Effector memory CD4-positive, alpha-beta T cell (primary cell): Measurements from ENCODE around the gene EEF1A1.
"Not testable (repeated sequence)": the region's sequence is repeated elsewhere in the genome, so short reads cannot be mapped to it uniquely, and the experiment has no call there.

Experiments
- DNase-seq, 3 donors: peaks; one replicate each; pipeline ENCODE4 v3.0.0-alpha.2; 2020
- H3K27ac ChIP-seq: 2 replicates; pipeline ENCODE4 v1.7.0; 2013; ENCODE audit warnings: mild to moderate bottlenecking, low read length, moderate library complexity; ENCODE audit not compliant: insufficient read depth, poor library complexity, severe bottlenecking
- H3K27me3 ChIP-seq: replicated peaks from 2 replicates; pipeline ENCODE4 v1.7.0; 2013; ENCODE audit warnings: mild to moderate bottlenecking, low read length; ENCODE audit not compliant: insufficient read depth, control insufficient read depth, poor library complexity, severe bottlenecking
- H3K36me3 ChIP-seq: 2 replicates; pipeline ENCODE4 v1.7.0; 2013; ENCODE audit warnings: mild to moderate bottlenecking, low read length, moderate library complexity; ENCODE audit not compliant: control insufficient read depth, insufficient read depth
- H3K4me1 ChIP-seq: 2 replicates; pipeline ENCODE4 v1.7.0; 2013; ENCODE audit warnings: low read length, mild to moderate bottlenecking; ENCODE audit not compliant: control insufficient read depth, insufficient read depth, poor library complexity, severe bottlenecking
- H3K4me3 ChIP-seq: 2 replicates; pipeline ENCODE4 v1.7.0; 2013; ENCODE audit warnings: low read length, low read depth, mild to moderate bottlenecking; ENCODE audit not compliant: insufficient read depth, poor library complexity, severe bottlenecking
- H3K9me3 ChIP-seq: 2 replicates; pipeline ENCODE4 v1.7.0; 2013; ENCODE audit warnings: mild to moderate bottlenecking, low read length, moderate library complexity; ENCODE audit not compliant: control insufficient read depth

The EEF1A1 gene

DNA sequence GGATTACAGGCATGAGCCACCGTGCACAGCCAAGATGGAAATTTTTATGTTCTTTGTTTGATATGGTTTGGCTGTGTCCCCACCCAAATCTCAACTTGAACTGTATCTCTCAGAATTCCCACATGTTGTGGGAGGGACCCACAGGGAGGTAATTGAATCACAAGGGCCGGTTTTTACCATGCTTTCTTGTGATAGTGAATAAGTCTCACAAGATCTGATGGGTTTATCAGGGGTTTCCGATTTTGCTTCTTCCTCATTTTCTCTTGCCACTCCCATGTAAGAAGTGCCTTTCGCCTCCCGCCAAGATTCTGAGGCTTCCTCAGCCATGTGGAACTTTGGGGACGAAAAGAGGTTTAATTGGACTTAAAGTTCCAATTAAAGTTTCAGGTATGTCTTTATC lies 14.6 kb downstream of the EEF1A1 start:
- Histone ChIP-seq H3K36me3 (peaks cover 16% of the 10 kb centered on the region), H3K9me3 (no peaks in the 10 kb centered on the region), H3K27ac (no peak overlapping the region), H3K4me3 (no peak overlapping the region), H3K4me1 (no peaks in the 10 kb centered on the region), H3K27me3 (no peaks in the 10 kb centered on the region)
- DNase-seq, result no peak

DNA sequence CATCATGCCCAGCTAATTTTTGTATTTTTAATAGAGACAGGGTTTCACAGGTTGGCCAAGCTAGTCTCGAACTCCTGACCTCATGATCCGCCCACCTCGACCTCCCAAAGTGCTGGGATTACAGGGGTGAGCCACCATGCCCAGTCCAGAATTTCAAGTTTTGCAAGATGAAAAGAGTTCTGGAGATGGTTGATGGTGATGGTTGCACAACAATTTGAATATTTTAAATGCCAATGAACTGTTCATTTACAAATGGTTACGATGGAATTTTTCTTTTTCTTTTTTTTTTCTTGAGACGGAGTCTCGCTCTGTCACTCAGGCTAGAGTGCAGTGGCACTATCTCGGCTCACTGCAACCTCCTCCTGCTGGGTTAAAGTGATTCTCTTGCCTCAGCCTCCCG lies 15.1 kb downstream of the EEF1A1 start:
- H3K36me3 ChIP-seq, result peaks cover 21% of the 10 kb centered on the region
- not testable (repeated sequence) for H3K27me3 ChIP-seq, H3K4me1 ChIP-seq, H3K27ac ChIP-seq, H3K9me3 ChIP-seq, DNase-seq, H3K4me3 ChIP-seq

DNA sequence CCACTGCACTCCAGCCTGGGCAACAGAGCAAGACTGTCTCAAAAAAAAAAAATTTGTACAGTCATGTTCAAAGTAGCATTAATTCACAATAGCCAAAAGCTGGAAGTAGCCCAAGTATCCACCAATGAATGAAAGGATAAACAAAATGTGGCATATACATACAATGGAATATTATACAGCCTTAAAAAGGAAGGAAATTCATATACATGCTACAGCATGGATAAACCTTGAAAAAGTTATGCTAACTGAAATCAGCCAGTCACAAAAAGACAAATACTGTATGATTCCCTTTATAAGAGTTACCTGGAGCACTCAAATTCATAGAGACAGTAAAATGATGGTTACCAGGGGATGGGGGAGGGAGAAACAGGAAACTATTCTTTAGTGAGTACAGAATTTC lies 15.7 kb downstream of the EEF1A1 start:
- no peak overlapping the region for H3K27ac ChIP-seq
- no peaks in the 10 kb centered on the region for H3K27me3 ChIP-seq
- H3K9me3 ChIP-seq, result no peaks in the 10 kb centered on the region
- peaks cover 27% of the 10 kb centered on the region for H3K36me3 ChIP-seq
- no peak overlapping the region for H3K4me3 ChIP-seq
- H3K4me1 ChIP-seq, result no peaks in the 10 kb centered on the region
- no peak for DNase-seq

DNA sequence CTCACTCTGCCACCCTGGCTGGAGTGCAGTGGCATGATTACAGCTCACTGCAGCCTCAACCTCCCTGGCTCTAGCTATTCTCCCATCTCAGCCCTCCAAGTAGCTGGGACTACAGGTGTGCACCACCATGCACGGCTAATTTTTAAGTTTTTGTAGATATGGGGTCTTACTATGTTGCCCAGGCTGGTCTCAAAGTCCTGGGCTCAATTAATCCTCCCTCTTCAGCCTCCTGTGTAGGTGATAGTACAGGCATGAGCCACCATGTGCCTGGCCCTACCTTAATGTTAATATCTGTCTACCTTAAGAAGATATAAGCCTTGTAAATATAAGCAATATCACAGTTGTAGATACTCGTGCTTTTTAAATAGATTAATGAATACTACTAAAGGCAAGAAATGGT lies 16.7 kb downstream of the EEF1A1 start:
- no peaks in the 10 kb centered on the region for H3K9me3 ChIP-seq
- no peak for DNase-seq
- peaks cover 36% of the 10 kb centered on the region for H3K36me3 ChIP-seq
- no peak overlapping the region for H3K27ac ChIP-seq
- H3K4me1 ChIP-seq, result no peaks in the 10 kb centered on the region
- H3K27me3 ChIP-seq, result no peaks in the 10 kb centered on the region
- H3K4me3 ChIP-seq, result no peak overlapping the region

DNA sequence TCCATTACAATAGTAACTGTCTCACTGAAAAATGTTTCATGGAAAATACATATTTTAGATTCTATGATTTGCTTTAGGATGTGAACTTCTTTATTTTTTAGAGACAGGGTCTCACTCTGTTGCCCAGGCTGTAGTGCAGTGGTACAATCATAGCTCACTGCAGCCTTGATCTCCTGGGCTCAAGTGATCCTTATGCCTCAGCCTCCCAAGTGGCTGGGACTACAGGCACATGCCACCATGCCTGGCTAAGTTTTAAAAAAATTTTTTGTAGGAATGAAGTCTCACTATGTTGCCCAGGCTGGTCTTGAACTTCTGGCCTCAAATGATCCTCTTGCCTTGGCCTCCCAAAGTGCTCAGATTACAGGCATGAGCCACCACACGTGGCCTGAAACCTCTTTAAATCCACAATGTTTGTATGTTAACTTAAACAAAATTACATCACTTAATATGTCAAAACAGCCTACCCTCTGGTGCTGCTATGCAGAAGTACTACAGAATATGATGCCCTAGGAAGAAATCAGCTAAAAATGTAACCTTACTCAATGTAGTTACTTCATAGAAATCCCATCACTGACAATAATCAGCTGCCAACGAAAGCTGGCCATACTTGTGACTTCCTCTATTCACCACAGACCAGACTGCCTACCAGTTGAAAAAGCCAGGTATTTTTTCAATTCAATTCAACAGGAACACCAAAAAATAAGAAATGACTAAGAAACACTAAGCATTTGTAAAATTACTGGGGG lies 17.6 kb downstream of the EEF1A1 start:
- H3K4me1 ChIP-seq, result no peaks in the 10 kb centered on the region
- peaks cover 46% of the 10 kb centered on the region for H3K36me3 ChIP-seq
- H3K27me3 ChIP-seq, result no peaks in the 10 kb centered on the region
- H3K9me3 ChIP-seq, result no peaks in the 10 kb centered on the region
- DNase-seq, result no peak
- no peak overlapping the region for H3K4me3 ChIP-seq
- H3K27ac ChIP-seq, result no peak overlapping the region

DNA sequence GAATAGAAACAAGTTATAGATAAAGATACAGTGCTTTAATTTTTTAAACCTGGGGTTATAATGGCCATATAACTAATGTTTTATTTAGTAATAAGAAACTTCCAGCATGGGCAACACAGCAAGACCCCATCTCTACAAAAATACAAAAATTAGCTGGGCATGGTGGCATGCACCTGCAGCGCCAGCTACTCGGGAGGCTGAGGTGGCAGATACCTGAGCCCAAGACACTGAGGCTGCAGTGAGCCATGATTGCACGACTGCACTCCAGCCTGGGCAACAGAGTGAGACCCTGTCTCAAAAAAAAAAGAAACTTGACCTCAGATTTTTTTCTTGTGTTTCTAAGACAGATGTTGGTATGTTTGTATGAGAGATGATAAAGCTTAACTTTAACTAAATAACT lies 22.9 kb downstream of the EEF1A1 start:
- Histone ChIP-seq H3K4me3 (no peak overlapping the region), H3K4me1 (no peaks in the 10 kb centered on the region), H3K9me3 (no peaks in the 10 kb centered on the region), H3K36me3 (peaks cover 68% of the 10 kb centered on the region), H3K27me3 (no peaks in the 10 kb centered on the region), H3K27ac (no peak overlapping the region)
- DNase-seq, result no peak

DNA sequence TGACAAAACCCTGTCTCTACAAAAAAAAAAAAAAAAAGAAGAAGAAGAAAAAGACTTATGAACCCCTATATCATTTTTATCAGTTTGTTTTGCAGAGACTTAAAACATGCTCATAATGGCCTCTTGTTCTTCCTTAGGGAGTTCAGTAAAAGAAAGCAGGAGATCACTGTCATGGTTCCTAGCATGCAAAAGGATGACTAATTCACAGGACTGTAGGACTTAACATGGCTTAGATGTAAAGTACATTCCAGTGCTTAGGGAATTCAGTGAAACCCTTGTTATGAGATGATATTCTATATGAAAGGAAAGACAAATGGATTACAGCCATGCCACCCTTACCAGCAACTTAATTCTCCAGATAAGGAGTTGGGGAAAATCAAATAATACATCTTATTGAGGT lies 29.5 kb downstream of the EEF1A1 start:
- no peaks in the 10 kb centered on the region for H3K9me3 ChIP-seq
- peaks cover 59% of the 10 kb centered on the region for H3K36me3 ChIP-seq
- no peak overlapping the region for H3K4me3 ChIP-seq
- no peaks in the 10 kb centered on the region for H3K27me3 ChIP-seq
- DNase-seq, result no peak
- no peaks in the 10 kb centered on the region for H3K4me1 ChIP-seq
- no peak overlapping the region for H3K27ac ChIP-seq

DNA sequence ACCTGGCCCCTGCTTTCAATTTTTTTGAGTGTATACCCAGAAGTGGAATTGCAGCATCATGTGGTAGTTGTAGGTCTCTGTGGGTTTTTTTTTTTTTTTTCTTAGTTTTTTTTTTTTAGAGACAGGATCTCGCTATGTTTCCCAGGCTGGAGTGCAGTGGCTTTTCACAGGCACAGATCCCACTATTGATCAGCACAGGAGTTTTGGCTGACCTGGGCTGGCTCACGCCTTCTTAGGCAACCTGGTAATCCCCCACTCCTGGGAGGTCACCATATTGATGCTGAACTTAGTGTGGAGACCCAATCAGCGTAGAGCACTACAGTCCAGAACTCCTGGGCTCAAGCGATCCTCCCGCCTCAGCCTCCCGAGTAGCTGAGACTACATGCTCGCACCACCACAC lies 33.4 kb downstream of the EEF1A1 start:
- H3K4me1 ChIP-seq, result no peaks in the 10 kb centered on the region
- H3K36me3 ChIP-seq, result peaks cover 56% of the 10 kb centered on the region
- no peaks in the 10 kb centered on the region for H3K9me3 ChIP-seq
- H3K4me3 ChIP-seq, result no peak overlapping the region
- DNase-seq, result no peak
- no peak overlapping the region for H3K27ac ChIP-seq
- H3K27me3 ChIP-seq, result no peaks in the 10 kb centered on the region

DNA sequence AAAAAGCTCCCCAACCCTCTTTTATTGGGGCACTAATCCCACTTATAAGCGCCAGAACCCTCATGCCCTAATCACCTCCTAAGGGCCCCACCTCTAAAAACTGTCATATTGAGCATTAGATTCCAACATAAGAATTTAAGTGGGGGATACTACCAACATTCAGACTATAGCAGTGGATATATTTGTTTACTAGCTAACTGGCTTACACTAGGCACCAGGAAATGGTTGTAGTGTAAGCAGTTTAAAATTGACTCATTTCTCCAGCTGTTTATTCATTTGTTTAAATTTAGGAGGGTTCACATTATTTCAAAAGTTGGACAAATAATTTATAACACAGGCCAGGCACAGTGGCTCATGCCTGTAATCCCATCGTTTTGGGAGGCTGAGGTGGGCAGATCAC lies 36.4 kb downstream of the EEF1A1 start:
- H3K36me3 ChIP-seq, result peaks cover 71% of the 10 kb centered on the region
- H3K27me3 ChIP-seq, result no peaks in the 10 kb centered on the region
- no peak overlapping the region for H3K4me3 ChIP-seq
- DNase-seq, result no peak
- no peaks in the 10 kb centered on the region for H3K4me1 ChIP-seq
- no peak overlapping the region for H3K27ac ChIP-seq
- H3K9me3 ChIP-seq, result no peaks in the 10 kb centered on the region

DNA sequence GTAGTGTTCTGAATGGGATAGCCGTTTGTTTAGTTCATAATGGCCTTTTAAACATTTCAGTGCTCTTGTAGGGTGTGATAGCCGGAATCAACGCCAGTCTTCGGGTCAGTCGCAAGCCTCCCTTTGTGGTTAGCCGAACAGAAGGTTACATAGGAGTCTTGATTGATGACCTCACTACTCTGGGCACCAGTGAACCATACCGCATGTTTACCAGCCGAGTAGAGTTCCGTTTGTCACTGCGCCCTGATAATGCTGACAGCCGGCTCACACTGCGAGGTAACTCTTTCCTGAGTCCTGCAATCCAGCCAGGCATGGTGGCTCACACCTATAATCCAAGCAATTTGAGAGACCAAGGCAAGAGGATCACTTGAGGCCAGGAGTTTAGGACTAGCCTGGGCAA lies 38.9 kb downstream of the EEF1A1 start:
- Histone ChIP-seq H3K27me3 (no peaks in the 10 kb centered on the region), H3K4me1 (no peaks in the 10 kb centered on the region), H3K36me3 (peaks cover 61% of the 10 kb centered on the region), H3K9me3 (no peaks in the 10 kb centered on the region), H3K4me3 (no peak overlapping the region), H3K27ac (no peak overlapping the region)
- no peak for DNase-seq
